Measurements from ENCODE around the gene MXD3.
A peak's percentile ranks its signal among the peaks of the same experiment; 100 is the strongest.
"Not testable (repeated sequence)": the region's sequence is repeated elsewhere in the genome, so short reads cannot be mapped to it uniquely, and the experiment has no call there.

Gene MXD3

DNA sequence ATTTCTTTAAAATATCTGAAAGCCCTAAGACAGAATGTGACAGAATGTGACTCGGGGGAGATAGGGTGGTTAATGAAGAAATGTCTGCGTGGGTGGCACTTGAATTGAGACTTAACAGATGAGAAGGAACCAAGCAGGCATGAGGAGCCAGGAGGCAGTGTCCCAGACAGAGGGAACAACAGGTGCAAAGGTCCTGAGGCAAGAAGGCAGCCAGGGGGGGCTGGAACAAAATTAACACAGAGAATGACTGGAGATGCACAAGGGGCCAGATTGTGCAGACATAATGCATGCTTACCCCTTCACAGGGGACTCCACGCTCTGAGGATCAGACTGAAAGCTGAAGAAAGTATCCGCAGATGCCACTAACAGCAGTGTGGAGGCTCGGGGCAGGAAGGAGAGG is 38.1 kb upstream of the MXD3 start:
- H3K9me3 ChIP-seq = no peaks in the 10 kb centered on the region
- intact Hi-C loops (cut with DNase I; ENCODE audit: low total_unique reads) = no loop called here
- H3K27ac ChIP-seq = no peak overlapping the region
- TF ChIP-seq, protein P1, sequence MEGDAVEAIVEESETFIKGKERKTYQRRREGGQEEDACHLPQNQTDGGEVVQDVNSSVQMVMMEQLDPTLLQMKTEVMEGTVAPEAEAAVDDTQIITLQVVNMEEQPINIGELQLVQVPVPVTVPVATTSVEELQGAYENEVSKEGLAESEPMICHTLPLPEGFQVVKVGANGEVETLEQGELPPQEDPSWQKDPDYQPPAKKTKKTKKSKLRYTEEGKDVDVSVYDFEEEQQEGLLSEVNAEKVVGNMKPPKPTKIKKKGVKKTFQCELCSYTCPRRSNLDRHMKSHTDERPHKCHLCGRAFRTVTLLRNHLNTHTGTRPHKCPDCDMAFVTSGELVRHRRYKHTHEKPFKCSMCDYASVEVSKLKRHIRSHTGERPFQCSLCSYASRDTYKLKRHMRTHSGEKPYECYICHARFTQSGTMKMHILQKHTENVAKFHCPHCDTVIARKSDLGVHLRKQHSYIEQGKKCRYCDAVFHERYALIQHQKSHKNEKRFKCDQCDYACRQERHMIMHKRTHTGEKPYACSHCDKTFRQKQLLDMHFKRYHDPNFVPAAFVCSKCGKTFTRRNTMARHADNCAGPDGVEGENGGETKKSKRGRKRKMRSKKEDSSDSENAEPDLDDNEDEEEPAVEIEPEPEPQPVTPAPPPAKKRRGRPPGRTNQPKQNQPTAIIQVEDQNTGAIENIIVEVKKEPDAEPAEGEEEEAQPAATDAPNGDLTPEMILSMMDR (IDR thresholded peaks at IDR 0.05) = no peak
- no peaks in the 10 kb centered on the region for H3K27me3 ChIP-seq
- peaks cover 0 to 50% (median 30%) of the 10 kb centered on the region in 4 donors for H3K4me1 ChIP-seq
- H3K36me3 ChIP-seq = peaks cover 7 to 22% (median 13%) of the 10 kb centered on the region in 3 donors
- H3K4me3 ChIP-seq = peak overlapping the region; percentile 70 to 90
- DNase-seq = no peak

DNA sequence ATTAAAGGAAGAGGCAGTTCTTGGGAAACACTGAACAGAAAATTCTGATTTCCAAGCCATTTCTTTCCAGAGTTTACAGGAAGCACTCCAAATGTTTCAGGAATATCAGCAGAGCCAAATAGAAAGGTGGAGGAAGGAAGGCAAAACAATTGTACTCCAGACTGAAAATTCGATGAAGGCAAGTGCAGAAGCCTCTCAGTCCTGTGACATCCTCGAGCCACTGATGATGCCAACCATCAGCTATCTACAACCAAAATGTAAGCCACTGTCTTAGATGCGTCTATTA is 37.6 kb upstream of the MXD3 start:
- Histone ChIP-seq H3K27me3 (no peaks in the 10 kb centered on the region), H3K4me1 (peaks cover 0 to 50% (median 30%) of the 10 kb centered on the region in 4 donors), H3K27ac (no peak overlapping the region), H3K36me3 (peaks cover 7 to 25% (median 13%) of the 10 kb centered on the region in 3 donors), H3K9me3 (no peaks in the 10 kb centered on the region), H3K4me3 (no peak overlapping the region)
- intact Hi-C loops (cut with DNase I; ENCODE audit: low total_unique reads) = no loop called here
- TF ChIP-seq, protein P1 (IDR thresholded peaks at IDR 0.05) = no peak
- DNase-seq = no peak

DNA sequence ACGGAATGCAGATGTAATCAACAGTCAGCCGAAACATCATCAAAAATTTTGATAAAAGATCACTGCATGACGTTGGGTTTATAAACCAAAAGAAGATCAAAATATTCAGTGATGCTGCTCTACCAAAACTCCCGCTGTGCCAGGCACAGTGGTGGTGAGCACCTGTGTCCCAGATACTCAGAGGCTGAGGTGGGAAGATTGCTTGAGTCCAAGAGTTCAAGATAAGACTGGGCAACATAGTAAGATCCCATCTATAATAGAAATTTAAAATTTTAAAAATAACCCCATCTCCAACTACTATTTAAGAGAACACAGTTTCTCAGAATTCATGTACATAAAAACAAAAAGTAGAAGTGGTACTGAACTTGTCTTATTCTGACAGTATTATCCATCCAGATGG is 36.0 kb upstream of the MXD3 start:
- intact Hi-C loops (cut with DNase I; ENCODE audit: low total_unique reads) = no loop called here
- H3K27ac ChIP-seq = no peak overlapping the region
- no peak for DNase-seq
- peaks cover 0 to 50% (median 30%) of the 10 kb centered on the region in 4 donors for H3K4me1 ChIP-seq
- H3K4me3 ChIP-seq = no peak overlapping the region
- TF ChIP-seq, protein P1 (IDR thresholded peaks at IDR 0.05) = no peak
- H3K9me3 ChIP-seq = no peaks in the 10 kb centered on the region
- peaks cover 7 to 34% (median 17%) of the 10 kb centered on the region in 3 donors for H3K36me3 ChIP-seq
- no peaks in the 10 kb centered on the region for H3K27me3 ChIP-seq

DNA sequence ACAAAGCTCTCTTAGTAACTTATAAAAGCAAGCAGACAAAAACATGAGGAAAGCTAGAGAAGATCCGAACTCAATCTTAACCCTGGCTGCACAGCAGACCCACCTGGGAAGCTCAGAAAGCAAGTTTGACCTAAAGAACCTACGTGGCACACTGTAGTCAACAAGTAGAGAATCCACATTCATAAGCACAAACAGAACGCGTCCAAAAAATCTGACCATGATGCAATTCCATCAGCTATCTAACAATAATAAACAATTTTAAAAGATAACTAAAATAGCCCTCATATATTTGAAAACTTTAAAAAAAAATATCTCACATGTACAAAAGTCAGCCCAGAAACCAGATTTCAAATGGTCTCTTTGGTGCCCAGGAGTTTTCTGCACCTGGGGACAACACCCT is 35.1 kb upstream of the MXD3 start:
- H3K4me3 ChIP-seq = no peak overlapping the region
- DNase-seq = no peak
- no peak overlapping the region for H3K27ac ChIP-seq
- peaks cover 0 to 45% (median 30%) of the 10 kb centered on the region in 4 donors for H3K4me1 ChIP-seq
- intact Hi-C loops (cut with DNase I; ENCODE audit: low total_unique reads) = no loop called here
- no peaks in the 10 kb centered on the region for H3K27me3 ChIP-seq
- H3K9me3 ChIP-seq = no peaks in the 10 kb centered on the region
- H3K36me3 ChIP-seq = peaks cover 7 to 38% (median 17%) of the 10 kb centered on the region in 3 donors
- TF ChIP-seq, protein P1 (IDR thresholded peaks at IDR 0.05) = no peak

DNA sequence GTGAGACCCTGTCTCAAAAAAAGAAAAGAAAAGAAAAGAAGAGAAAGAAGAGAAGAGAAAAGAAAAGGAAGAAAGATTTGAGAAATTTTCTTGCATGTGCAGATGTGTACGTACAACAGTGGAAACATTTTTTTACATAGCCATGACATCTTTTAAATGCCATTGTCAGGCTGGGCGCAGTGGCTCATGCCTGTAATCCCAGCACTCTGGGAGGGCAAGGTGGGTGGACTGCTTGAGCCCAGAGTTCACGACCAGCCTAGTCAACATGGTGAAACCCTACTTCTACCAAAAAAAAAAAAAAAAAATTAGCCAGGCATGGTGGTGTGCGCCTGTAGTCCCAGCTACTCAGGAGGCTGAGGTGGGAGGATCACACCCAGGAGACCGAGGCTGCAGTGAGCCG is 33.2 kb upstream of the MXD3 start:
- no peak for DNase-seq
- Histone ChIP-seq H3K4me1 (peaks cover 0 to 33% (median 19%) of the 10 kb centered on the region in 4 donors), H3K27ac (no peak overlapping the region), H3K9me3 (no peaks in the 10 kb centered on the region), H3K27me3 (no peaks in the 10 kb centered on the region), H3K4me3 (no peak overlapping the region), H3K36me3 (peaks cover 7 to 49% (median 23%) of the 10 kb centered on the region in 3 donors)
- intact Hi-C loops (cut with DNase I; ENCODE audit: low total_unique reads) = no loop called here
- TF ChIP-seq, protein P1 (IDR thresholded peaks at IDR 0.05) = no peak

DNA sequence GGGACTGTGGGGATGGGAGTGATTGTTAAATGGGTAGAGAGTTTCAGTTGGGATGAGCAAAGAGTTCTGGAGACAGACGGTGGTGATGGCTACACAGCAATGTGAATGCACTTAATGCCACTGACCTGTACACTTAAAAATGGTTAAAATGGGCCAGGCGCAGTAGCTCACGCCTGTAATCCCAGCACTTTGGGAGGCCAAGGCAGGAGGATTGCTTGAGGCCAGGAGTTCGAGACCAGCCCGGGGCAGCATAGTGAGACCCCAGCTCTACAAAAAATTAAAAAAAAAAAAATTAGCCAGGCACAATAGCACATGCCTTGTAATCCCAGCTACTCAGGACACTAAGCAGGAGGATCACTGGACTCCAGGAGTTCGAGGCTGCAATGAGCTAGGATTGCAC is 32.1 kb upstream of the MXD3 start:
- Histone ChIP-seq H3K9me3 (no peaks in the 10 kb centered on the region), H3K27me3 (no peaks in the 10 kb centered on the region), H3K4me3 (no peak overlapping the region), H3K27ac (no peak overlapping the region), H3K4me1 (peaks cover 0 to 26% (median 12%) of the 10 kb centered on the region in 4 donors), H3K36me3 (peaks cover 7 to 49% (median 23%) of the 10 kb centered on the region in 3 donors)
- TF ChIP-seq, protein P1 (IDR thresholded peaks at IDR 0.05) = no peak
- intact Hi-C loops (cut with DNase I; ENCODE audit: low total_unique reads) = no loop called here
- no peak for DNase-seq

DNA sequence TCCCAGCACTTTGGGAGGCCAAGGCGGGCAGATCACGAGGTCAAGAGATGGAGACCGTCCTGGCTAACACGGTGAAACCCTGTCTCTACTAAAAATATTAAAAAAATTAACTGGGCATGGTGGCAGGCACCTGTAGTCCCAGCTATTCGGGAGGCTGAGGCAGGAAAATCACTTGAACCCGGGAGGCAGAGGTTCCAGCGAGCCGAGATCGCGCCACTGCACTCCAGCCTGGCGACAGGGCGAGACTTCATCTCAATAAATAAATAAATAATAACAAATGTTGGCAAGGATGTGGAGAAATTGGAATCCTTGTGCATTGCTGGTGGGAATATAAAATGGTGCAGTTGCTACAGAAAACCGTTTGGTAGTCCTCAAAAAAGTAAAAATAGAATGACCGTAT is 31.3 kb upstream of the MXD3 start:
- DNase-seq; H3K9me3 ChIP-seq; H3K27me3 ChIP-seq; intact Hi-C loops (cut with DNase I; ENCODE audit: low total_unique reads); H3K27ac ChIP-seq; H3K4me3 ChIP-seq: not testable (repeated sequence)
- Histone ChIP-seq H3K36me3 (peaks cover 7 to 56% (median 30%) of the 10 kb centered on the region in 3 donors), H3K4me1 (peaks cover 0 to 23% (median 7%) of the 10 kb centered on the region in 4 donors)

Data from tibial artery (tissue), 4 donors.